ENCODE measurements around the gene ZNF143. TPM values are rescaled to one million over a fixed set of nuclear protein-coding genes. Genes with fewer than 3 reads are reported as not detected.

ZNF143 gene
- total and polyA plus RNA-seq, 10 of the 15 experiments (the other 5 are each of a cell fraction or from before 2014, with no cell fraction given), result 13.6 to 48.7 (median 19.4) TPM

DNA sequence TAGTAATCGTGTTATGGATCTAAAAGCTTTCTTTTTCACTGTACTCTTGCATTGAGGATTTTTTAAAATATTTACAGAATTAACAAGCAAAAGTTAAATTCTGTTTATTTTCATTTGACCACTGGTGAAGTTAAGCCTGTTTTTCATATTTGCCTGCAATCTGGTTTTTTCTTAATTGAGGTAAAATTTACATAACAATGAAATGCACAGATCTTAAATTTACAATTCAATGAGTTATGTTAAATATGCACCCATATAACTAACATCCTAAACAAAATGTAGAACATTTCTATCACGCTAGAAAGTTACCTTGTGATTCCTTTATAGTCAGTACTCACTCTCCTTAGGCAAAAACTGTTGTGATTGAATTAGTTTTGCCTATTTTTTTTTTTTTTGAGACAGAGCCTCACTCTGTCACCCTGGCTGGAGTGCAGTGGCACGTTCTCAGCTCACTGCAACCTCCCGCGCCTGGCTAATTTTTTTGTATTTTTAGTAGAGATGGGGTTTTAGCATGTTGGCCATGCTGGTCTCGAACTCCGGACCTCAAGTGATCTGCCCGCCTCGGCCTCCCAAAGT lies 58.1 kb downstream of the ZNF143 start (continued):
- TF ChIP-seq, protein P1, sequence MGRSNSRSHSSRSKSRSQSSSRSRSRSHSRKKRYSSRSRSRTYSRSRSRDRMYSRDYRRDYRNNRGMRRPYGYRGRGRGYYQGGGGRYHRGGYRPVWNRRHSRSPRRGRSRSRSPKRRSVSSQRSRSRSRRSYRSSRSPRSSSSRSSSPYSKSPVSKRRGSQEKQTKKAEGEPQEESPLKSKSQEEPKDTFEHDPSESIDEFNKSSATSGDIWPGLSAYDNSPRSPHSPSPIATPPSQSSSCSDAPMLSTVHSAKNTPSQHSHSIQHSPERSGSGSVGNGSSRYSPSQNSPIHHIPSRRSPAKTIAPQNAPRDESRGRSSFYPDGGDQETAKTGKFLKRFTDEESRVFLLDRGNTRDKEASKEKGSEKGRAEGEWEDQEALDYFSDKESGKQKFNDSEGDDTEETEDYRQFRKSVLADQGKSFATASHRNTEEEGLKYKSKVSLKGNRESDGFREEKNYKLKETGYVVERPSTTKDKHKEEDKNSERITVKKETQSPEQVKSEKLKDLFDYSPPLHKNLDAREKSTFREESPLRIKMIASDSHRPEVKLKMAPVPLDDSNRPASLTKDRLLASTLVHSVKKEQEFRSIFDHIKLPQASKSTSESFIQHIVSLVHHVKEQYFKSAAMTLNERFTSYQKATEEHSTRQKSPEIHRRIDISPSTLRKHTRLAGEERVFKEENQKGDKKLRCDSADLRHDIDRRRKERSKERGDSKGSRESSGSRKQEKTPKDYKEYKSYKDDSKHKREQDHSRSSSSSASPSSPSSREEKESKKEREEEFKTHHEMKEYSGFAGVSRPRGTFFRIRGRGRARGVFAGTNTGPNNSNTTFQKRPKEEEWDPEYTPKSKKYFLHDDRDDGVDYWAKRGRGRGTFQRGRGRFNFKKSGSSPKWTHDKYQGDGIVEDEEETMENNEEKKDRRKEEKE (IDR thresholded peaks at IDR 0.05), result no peak
- TF ChIP-seq, protein P2, sequence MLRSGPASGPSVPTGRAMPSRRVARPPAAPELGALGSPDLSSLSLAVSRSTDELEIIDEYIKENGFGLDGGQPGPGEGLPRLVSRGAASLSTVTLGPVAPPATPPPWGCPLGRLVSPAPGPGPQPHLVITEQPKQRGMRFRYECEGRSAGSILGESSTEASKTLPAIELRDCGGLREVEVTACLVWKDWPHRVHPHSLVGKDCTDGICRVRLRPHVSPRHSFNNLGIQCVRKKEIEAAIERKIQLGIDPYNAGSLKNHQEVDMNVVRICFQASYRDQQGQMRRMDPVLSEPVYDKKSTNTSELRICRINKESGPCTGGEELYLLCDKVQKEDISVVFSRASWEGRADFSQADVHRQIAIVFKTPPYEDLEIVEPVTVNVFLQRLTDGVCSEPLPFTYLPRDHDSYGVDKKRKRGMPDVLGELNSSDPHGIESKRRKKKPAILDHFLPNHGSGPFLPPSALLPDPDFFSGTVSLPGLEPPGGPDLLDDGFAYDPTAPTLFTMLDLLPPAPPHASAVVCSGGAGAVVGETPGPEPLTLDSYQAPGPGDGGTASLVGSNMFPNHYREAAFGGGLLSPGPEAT (IDR thresholded peaks at IDR 0.05; ENCODE audit: low read depth), result no peak
- TF ChIP-seq YBX1 (IDR thresholded peaks at IDR 0.05) (no peak), ZNF622 (IDR thresholded peaks at IDR 0.05) (no peak), CHD1 (IDR thresholded peaks at IDR 0.05; ENCODE audit: low read depth, low read length) (no peak), FOXM1 (IDR thresholded peaks at IDR 0.05; ENCODE audit: low read depth, low read length) (no peak), BRCA1 (IDR thresholded peaks at IDR 0.05; ENCODE audit: low read depth, low read length) (no peak), MEF2B (IDR thresholded peaks at IDR 0.05; ENCODE audit: partially characterized antibody, poor library complexity, severe bottlenecking) (no peak), SREBF2 (IDR thresholded peaks at IDR 0.05; ENCODE audit: low read length) (no peak)
